Measurements from ENCODE around the gene TACC2. TPM values are rescaled to one million over a fixed set of nuclear protein-coding genes. Genes with fewer than 3 reads are reported as not detected.
A peak's percentile ranks its signal among the peaks of the same experiment; 100 is the strongest.

Gene TACC2
- total RNA-seq, 2 experiments from 2014 or later = not detected

DNA sequence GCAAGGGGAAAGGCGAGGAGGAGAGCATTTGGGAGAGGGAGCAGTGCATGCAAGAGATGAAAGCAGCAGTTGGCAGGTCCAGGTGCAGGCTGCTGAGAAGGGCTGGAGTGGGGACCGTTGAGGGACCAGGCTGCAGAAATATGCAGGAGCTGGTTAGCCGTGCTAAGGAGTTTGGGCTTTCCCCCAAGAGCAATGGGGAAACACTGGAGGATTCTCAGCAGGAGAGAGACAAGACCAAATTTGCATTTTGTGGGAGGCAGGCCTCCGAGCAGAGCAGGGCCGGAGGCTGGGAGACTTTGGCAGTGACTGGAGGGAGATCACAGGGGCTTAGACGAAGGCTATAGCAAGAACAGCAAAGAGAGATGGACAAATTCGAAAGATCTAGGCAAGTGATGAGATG, 293.9 kb downstream of the TACC2 start:
- Mint-ChIP-seq H3K9me3 (no peaks in the 10 kb centered on the region), H3K4me3 (no peak overlapping the region), H3K27ac (no peak overlapping the region), H3K4me1 (ENCODE audit: low read depth) (no peaks in the 10 kb centered on the region), H3K27me3 (ENCODE audit: low read depth) (peaks cover 23% of the 10 kb centered on the region), H3K36me3 (ENCODE audit: low read depth) (no peaks in the 10 kb centered on the region)
- CTCF ChIA-PET = no interaction called here
- intact Hi-C loops (cut with micrococcal nuclease) = no loop called here
- no peak for DNase-seq

DNA sequence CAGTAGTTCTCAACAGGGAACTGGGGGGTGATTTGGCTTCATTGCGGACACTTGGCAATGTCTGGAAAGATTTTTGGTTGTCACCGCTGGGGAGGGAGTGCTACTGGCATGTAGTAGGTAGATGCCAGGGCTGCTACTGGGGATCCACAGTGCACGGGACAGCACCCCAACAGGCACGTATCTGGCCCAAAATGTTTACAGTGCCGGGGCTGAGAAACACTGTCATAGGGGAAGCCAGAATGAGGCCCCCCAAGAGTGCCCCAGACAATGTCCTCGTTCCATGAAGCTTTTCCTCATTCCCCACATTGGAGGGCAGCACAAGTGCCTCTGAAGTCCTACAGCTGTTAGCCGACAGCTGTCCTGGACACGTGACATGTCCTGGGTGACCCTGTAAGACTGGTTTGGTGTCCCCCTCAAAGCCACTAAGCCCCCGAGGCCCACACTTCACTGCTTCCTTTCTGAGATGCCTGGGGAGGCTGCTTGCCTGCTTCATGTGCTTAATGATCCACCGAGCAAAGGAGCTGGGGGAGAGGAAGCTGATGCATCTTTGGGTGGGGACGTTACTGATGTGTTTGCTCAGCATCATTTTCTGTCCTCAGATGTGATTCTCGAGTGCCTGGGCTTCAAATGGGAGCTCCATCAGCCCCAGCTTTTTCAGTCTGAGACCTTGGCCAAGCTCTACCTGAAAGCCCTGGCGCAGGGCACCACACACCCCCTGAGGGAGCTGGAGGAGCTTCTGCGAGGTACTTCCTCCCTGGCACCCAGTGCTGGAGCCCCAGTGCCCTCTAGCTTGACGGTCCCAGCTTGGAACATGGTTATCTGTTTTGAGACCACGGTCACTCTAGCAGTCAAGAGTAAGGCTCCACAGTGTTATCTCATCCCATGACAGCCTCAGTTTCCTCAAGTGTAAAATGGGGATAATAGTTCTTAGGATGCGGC, 296.8 kb downstream of the TACC2 start:
- Mint-ChIP-seq H3K4me1 (ENCODE audit: low read depth) (no peaks in the 10 kb centered on the region), H3K27me3 (ENCODE audit: low read depth) (peaks cover 18% of the 10 kb centered on the region), H3K9me3 (no peaks in the 10 kb centered on the region), H3K4me3 (no peak overlapping the region), H3K36me3 (ENCODE audit: low read depth) (no peaks in the 10 kb centered on the region), H3K27ac (no peak overlapping the region)
- intact Hi-C loops (cut with micrococcal nuclease) = no loop called here
- CTCF ChIA-PET = interaction anchor here (0.9 to 1.2 kb wide), 2 partner anchors 11 to 14 kb away, joined by 3 to 4 read pairs; partner anchors contain the start of gene BTBD16
- no peak for DNase-seq

DNA sequence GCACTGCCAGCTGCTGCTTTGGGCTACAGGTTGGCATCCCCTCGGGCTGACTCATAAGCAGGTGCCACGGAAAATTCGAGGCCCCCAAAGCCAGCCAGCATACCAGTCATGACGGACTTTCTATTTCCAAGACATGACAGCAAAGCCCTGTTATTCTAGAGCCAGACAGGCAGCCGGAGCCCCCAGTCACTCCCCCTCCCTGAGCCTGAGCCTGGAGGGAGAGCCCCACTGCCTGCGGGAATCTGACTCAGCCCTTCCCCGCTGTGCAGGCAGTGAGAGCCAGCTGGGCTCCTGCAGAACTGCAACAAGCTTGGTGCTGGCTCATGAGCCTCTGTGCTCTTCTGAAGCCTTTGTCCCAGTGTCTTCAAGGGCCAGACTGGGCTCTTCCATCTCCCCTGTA, 297.9 kb downstream of the TACC2 start:
- no peaks in the 10 kb centered on the region for H3K9me3 Mint-ChIP-seq
- no peaks in the 10 kb centered on the region for H3K4me1 Mint-ChIP-seq (ENCODE audit: low read depth)
- intact Hi-C loops (cut with micrococcal nuclease) = no loop called here
- no peak for DNase-seq
- no peak overlapping the region for H3K4me3 Mint-ChIP-seq
- CTCF ChIA-PET = interaction anchor here (1.2 kb wide), 1 partner anchor 16 kb away, joined by 4 read pairs; the partner anchor contains the start of gene BTBD16
- H3K36me3 Mint-ChIP-seq (ENCODE audit: low read depth) = no peaks in the 10 kb centered on the region
- H3K27ac Mint-ChIP-seq = no peak overlapping the region
- H3K27me3 Mint-ChIP-seq (ENCODE audit: low read depth) = peaks cover 14% of the 10 kb centered on the region

GRCh38 chr10:122287570-122287969, 298.6 kb downstream of the TACC2 start:
- Mint-ChIP-seq H3K4me3 (no peak overlapping the region), H3K4me1 (ENCODE audit: low read depth) (no peaks in the 10 kb centered on the region), H3K27ac (no peak overlapping the region), H3K9me3 (no peaks in the 10 kb centered on the region), H3K36me3 (ENCODE audit: low read depth) (no peaks in the 10 kb centered on the region), H3K27me3 (ENCODE audit: low read depth) (peaks cover 9% of the 10 kb centered on the region)
- intact Hi-C loops (cut with micrococcal nuclease) = no loop called here
- DNase-seq = no peak
- CTCF ChIA-PET = no interaction called here

GRCh38 chr10:122288262-122288661, 299.3 kb downstream of the TACC2 start:
- no peak overlapping the region for H3K4me3 Mint-ChIP-seq
- CTCF ChIA-PET = interaction anchor here (1.0 kb wide), 1 partner anchor 278 kb away, joined by 3 read pairs; no protein-coding TSS in a partner anchor
- H3K27ac Mint-ChIP-seq = no peak overlapping the region
- H3K4me1 Mint-ChIP-seq (ENCODE audit: low read depth) = peaks cover under 1% of the 10 kb centered on the region
- no peaks in the 10 kb centered on the region for H3K36me3 Mint-ChIP-seq (ENCODE audit: low read depth)
- no peaks in the 10 kb centered on the region for H3K9me3 Mint-ChIP-seq
- intact Hi-C loops (cut with micrococcal nuclease) = no loop called here
- no peak for DNase-seq
- H3K27me3 Mint-ChIP-seq (ENCODE audit: low read depth) = peaks cover 3% of the 10 kb centered on the region

DNA sequence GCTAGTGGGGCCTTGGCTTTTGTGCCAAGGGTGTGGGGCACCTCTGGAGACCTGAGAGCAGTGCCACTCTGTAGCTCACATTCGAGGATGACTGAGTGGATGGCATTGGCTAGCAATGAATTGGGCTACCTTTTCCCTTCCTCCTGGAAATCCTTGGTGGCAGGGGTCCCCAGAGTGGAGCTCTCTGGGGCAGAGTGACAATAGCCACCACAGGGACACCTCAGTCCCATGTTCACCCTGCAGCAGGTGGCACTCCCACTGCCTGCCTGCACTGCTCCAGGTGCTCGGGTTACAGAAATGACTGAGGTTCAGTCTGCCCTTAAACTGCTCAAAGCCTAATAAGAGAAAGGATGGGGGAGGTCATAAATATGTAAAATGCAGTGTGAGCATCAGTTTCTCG, 300.0 kb downstream of the TACC2 start:
- Mint-ChIP-seq H3K9me3 (no peaks in the 10 kb centered on the region), H3K4me3 (no peak overlapping the region), H3K27ac (no peak overlapping the region), H3K36me3 (ENCODE audit: low read depth) (no peaks in the 10 kb centered on the region), H3K4me1 (ENCODE audit: low read depth) (peaks cover 2% of the 10 kb centered on the region), H3K27me3 (ENCODE audit: low read depth) (peaks cover 2% of the 10 kb centered on the region)
- intact Hi-C loops (cut with micrococcal nuclease) = no loop called here
- DNase-seq = no peak
- CTCF ChIA-PET = interaction anchor here (1.0 kb wide), 1 partner anchor 277 kb away, joined by 3 read pairs; no protein-coding TSS in a partner anchor

DNA sequence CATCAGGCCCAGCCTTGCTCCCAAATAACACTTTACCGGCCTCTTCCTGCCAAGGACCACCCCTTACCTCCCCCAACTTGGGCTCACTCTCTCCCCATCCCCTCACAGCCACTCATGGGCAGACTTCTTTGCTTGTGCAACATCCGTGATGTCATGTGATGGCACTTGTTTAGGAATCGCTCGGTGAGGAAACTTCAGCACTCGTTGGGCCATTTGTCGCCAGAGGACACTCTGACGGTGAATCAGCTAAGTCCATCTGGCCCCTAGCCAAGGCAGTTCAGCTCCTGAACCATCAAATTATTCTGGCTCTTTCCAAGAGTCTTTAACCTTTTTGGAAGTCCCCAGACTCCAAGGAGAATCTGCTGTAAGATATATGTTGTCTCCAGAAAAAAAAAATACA, 301.4 kb downstream of the TACC2 start:
- Mint-ChIP-seq H3K9me3 (no peaks in the 10 kb centered on the region), H3K4me1 (ENCODE audit: low read depth) (peaks cover 4% of the 10 kb centered on the region), H3K27ac (no peak overlapping the region), H3K27me3 (ENCODE audit: low read depth) (peaks cover 2% of the 10 kb centered on the region), H3K4me3 (no peak overlapping the region), H3K36me3 (ENCODE audit: low read depth) (no peaks in the 10 kb centered on the region)
- intact Hi-C loops (cut with micrococcal nuclease) = no loop called here
- DNase-seq = no peak
- CTCF ChIA-PET = interaction anchor here (0.7 to 0.9 kb wide), 2 partner anchors 9 to 13 kb away, joined by 3 read pairs; no protein-coding TSS in a partner anchor

GRCh38 chr10:122290833-122291532, 302.0 kb downstream of the TACC2 start:
- H3K27me3 Mint-ChIP-seq (ENCODE audit: low read depth) = peaks cover 2% of the 10 kb centered on the region
- intact Hi-C loops (cut with micrococcal nuclease) = no loop called here
- no peaks in the 10 kb centered on the region for H3K36me3 Mint-ChIP-seq (ENCODE audit: low read depth)
- H3K4me3 Mint-ChIP-seq = no peak overlapping the region
- DNase-seq = no peak
- CTCF ChIA-PET = interaction anchor here (0.7 to 0.9 kb wide), 2 partner anchors 8 to 13 kb away, joined by 3 read pairs; no protein-coding TSS in a partner anchor
- no peak overlapping the region for H3K27ac Mint-ChIP-seq
- peaks cover 4% of the 10 kb centered on the region for H3K4me1 Mint-ChIP-seq (ENCODE audit: low read depth)
- H3K9me3 Mint-ChIP-seq = no peaks in the 10 kb centered on the region

- Mint-ChIP-seq H3K4me3 (no peak overlapping the region), H3K4me1 (ENCODE audit: low read depth) (peaks cover 4% of the 10 kb centered on the region), H3K27me3 (ENCODE audit: low read depth) (no peaks in the 10 kb centered on the region), H3K27ac (no peak overlapping the region), H3K9me3 (no peaks in the 10 kb centered on the region), H3K36me3 (ENCODE audit: low read depth) (no peaks in the 10 kb centered on the region)
- no peak for DNase-seq
- intact Hi-C loops (cut with micrococcal nuclease) = no loop called here
- CTCF ChIA-PET = no interaction called here
Observed at GRCh38 chr10:122291739-122292138, 302.8 kb downstream of the TACC2 start.

GRCh38 chr10:122292376-122292775, 303.4 kb downstream of the TACC2 start:
- H3K27me3 Mint-ChIP-seq (ENCODE audit: low read depth) = no peaks in the 10 kb centered on the region
- CTCF ChIA-PET = interaction anchor here (0.7 kb wide), 1 partner anchor 271 kb away, joined by 3 read pairs; no protein-coding TSS in a partner anchor
- no peak overlapping the region for H3K4me3 Mint-ChIP-seq
- no peaks in the 10 kb centered on the region for H3K9me3 Mint-ChIP-seq
- no peaks in the 10 kb centered on the region for H3K36me3 Mint-ChIP-seq (ENCODE audit: low read depth)
- DNase-seq = no peak
- H3K27ac Mint-ChIP-seq = no peak overlapping the region
- H3K4me1 Mint-ChIP-seq (ENCODE audit: low read depth) = peaks cover 4% of the 10 kb centered on the region
- intact Hi-C loops (cut with micrococcal nuclease) = no loop called here

DNA sequence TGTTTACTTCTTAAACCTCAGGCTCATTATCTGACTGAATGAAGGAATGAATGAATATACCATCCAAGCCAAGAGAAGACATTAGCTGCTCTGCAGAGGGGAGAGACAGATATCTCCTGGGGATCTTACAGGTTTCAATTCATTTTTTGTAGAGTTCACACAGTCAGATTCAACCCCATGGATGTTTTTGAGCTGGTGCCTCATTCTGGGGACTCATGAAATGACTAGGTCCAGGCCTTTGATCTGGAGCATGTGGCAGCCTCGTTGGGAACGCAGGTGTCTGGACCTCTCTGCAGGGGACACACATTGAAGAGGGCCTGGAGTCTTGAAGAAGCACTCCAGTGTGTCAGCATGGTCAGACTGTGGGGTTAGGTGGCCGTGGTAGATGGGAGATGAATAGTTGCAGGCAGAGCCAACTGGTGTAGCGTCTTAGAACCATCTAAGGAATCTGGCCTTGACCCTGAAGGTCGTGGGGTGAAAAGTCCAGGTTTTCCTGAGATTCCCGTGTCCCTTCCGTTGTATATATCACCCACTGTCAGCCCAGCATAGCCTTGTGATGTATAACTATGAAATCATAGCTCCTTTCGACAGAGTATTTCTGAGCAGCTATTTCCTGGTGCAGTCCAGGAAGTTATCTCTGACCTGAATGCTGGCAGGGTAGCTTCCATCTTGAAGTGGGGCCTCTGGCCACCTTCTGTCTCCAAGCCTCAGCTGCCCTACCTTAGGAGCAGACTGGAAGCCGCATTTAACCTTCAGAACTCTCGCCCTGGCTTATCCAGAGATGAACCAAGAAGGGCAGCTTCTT, 304.4 kb downstream of the TACC2 start:
- H3K9me3 Mint-ChIP-seq = no peaks in the 10 kb centered on the region
- intact Hi-C loops (cut with micrococcal nuclease) = no loop called here
- CTCF ChIA-PET = interaction anchor here (0.7 to 1.8 kb wide), 4 partner anchors 26 to 272 kb away, joined by 3 to 5 read pairs (median 3); no protein-coding TSS in a partner anchor
- H3K4me1 Mint-ChIP-seq (ENCODE audit: low read depth) = peaks cover 4% of the 10 kb centered on the region
- no peak overlapping the region for H3K4me3 Mint-ChIP-seq
- no peaks in the 10 kb centered on the region for H3K27me3 Mint-ChIP-seq (ENCODE audit: low read depth)
- H3K36me3 Mint-ChIP-seq (ENCODE audit: low read depth) = no peaks in the 10 kb centered on the region
- no peak overlapping the region for H3K27ac Mint-ChIP-seq
- DNase-seq = peak; percentile 10

- Mint-ChIP-seq H3K27me3 (ENCODE audit: low read depth) (no peaks in the 10 kb centered on the region), H3K4me3 (no peak overlapping the region), H3K4me1 (ENCODE audit: low read depth) (peaks cover 4% of the 10 kb centered on the region), H3K9me3 (no peaks in the 10 kb centered on the region), H3K27ac (no peak overlapping the region), H3K36me3 (ENCODE audit: low read depth) (no peaks in the 10 kb centered on the region)
- CTCF ChIA-PET = interaction anchor here (1.0 to 1.8 kb wide), 4 partner anchors 26 to 271 kb away, joined by 3 to 5 read pairs (median 3); no protein-coding TSS in a partner anchor
- DNase-seq = no peak
- intact Hi-C loops (cut with micrococcal nuclease) = no loop called here
Observed at GRCh38 chr10:122293961-122294380, 305.0 kb downstream of the TACC2 start.
